Type B pancreatic cell (in vitro differentiated cells): ENCODE data around the gene RIC8A. TPM values are rescaled to one million over a fixed set of nuclear protein-coding genes. Genes with fewer than 3 reads are reported as not detected.
A peak's percentile ranks its signal among the peaks of the same experiment; 100 is the strongest.

Experiments used
- DNase-seq: peaks from one replicate; pipeline ENCODE4 v3.0.0; 2021; ENCODE audit warnings: mixed read lengths; ENCODE audit not compliant: unreplicated experiment; ENCODE audit errors: extremely low spot score
- H3K27ac Mint-ChIP-seq: 2 replicates; pipeline ENCODE4 v1.8.0; 2021; ENCODE audit warnings: mild to moderate bottlenecking, mixed read lengths
- H3K27me3 Mint-ChIP-seq: 2 replicates; pipeline ENCODE4 v1.8.0; 2021; ENCODE audit warnings: mixed read lengths
- H3K36me3 Mint-ChIP-seq: 2 replicates; pipeline ENCODE4 v1.8.0; 2021; ENCODE audit warnings: mixed read lengths
- H3K4me1 Mint-ChIP-seq: one replicate; pipeline ENCODE4 v1.8.0; 2021; ENCODE audit warnings: mixed read lengths; ENCODE audit not compliant: unreplicated experiment
- H3K4me3 Mint-ChIP-seq: 2 replicates; pipeline ENCODE4 v1.8.0; 2021; ENCODE audit warnings: mild to moderate bottlenecking, mixed read lengths
- H3K9me3 Mint-ChIP-seq: 2 replicates; pipeline ENCODE4 v1.8.0; 2021; ENCODE audit warnings: mixed read lengths
- CTCF ChIP-seq: fragments of 200-600 bp; sonication (generic); conservative IDR thresholded peaks from 2 replicates; pipeline ENCODE4 v1.5.0; 2021; ENCODE audit warnings: antibody characterized with exemption, mild to moderate bottlenecking
- total RNA-seq: library from RNA; stranded (reverse); gene quantifications from 2 replicates; pipeline ENCODE4 v1.2.1, GENCODE V29; 2021; ENCODE audit warnings: low replicate concordance

The RIC8A gene
- total RNA-seq, 1 donor from 2014 or later = 114 TPM

- no peak for DNase-seq
- Mint-ChIP-seq H3K27ac (peak overlapping the region; percentile 90), H3K9me3 (no peaks in the 10 kb centered on the region), H3K36me3 (peaks cover 5% of the 10 kb centered on the region), H3K4me1 (peaks cover 16% of the 10 kb centered on the region), H3K4me3 (peak overlapping the region; percentile 98), H3K27me3 (no peaks in the 10 kb centered on the region)
- TF ChIP-seq CTCF = no peak
Measured at GRCh38 chr11:211295-211694, 3.8 kb downstream of the RIC8A start.

GRCh38 chr11:211741-212140, 4.2 kb downstream of the RIC8A start:
- H3K9me3 Mint-ChIP-seq = no peaks in the 10 kb centered on the region
- peaks cover 5% of the 10 kb centered on the region for H3K36me3 Mint-ChIP-seq
- peaks cover 16% of the 10 kb centered on the region for H3K4me1 Mint-ChIP-seq
- no peak for TF ChIP-seq CTCF
- H3K27ac Mint-ChIP-seq = peak overlapping the region; percentile 90
- DNase-seq = no peak
- H3K4me3 Mint-ChIP-seq = peak overlapping the region; percentile 98
- H3K27me3 Mint-ChIP-seq = no peaks in the 10 kb centered on the region

GRCh38 chr11:212150-213100, 4.9 kb downstream of the RIC8A start:
- no peaks in the 10 kb centered on the region for H3K27me3 Mint-ChIP-seq
- peak overlapping the region; percentile 34 for H3K4me3 Mint-ChIP-seq
- DNase-seq = no peak
- no peak for TF ChIP-seq CTCF
- peaks cover 15% of the 10 kb centered on the region for H3K4me1 Mint-ChIP-seq
- H3K9me3 Mint-ChIP-seq = no peaks in the 10 kb centered on the region
- peak overlapping the region; percentile 61 for H3K27ac Mint-ChIP-seq
- H3K36me3 Mint-ChIP-seq = peaks cover 5% of the 10 kb centered on the region

GRCh38 chr11:213111-213510, 5.6 kb downstream of the RIC8A start:
- no peak for DNase-seq
- H3K36me3 Mint-ChIP-seq = peaks cover 5% of the 10 kb centered on the region

GRCh38 chr11:214083-214482, 6.6 kb downstream of the RIC8A start:
- H3K4me1 Mint-ChIP-seq = peaks cover 13% of the 10 kb centered on the region
- H3K4me3 Mint-ChIP-seq = peak overlapping the region; percentile 65
- H3K27ac Mint-ChIP-seq = peak overlapping the region; percentile 90
- no peak for DNase-seq
- no peaks in the 10 kb centered on the region for H3K9me3 Mint-ChIP-seq
- no peak for TF ChIP-seq CTCF
- peaks cover 5% of the 10 kb centered on the region for H3K36me3 Mint-ChIP-seq
- H3K27me3 Mint-ChIP-seq = no peaks in the 10 kb centered on the region

More at GRCh38 chr11:213111-213510, 5.6 kb downstream of the RIC8A start:
- no peaks in the 10 kb centered on the region for H3K9me3 Mint-ChIP-seq
- no peak for TF ChIP-seq CTCF
- H3K4me3 Mint-ChIP-seq = no peak overlapping the region
- H3K27ac Mint-ChIP-seq = peak overlapping the region; percentile 65
- H3K27me3 Mint-ChIP-seq = no peaks in the 10 kb centered on the region
- H3K4me1 Mint-ChIP-seq = peaks cover 13% of the 10 kb centered on the region
